GM18907 (cell line): ENCODE measurements around the gene CHRNA10.

ENCODE experiments used
- ATAC-seq: cut with Tn5 transposase; IDR thresholded peaks from one replicate; pipeline ENCODE4 v1.9.1; 2021; ENCODE audit warnings: mild to moderate bottlenecking, moderate library complexity; ENCODE audit not compliant: unreplicated experiment

CHRNA10 gene, protein sequence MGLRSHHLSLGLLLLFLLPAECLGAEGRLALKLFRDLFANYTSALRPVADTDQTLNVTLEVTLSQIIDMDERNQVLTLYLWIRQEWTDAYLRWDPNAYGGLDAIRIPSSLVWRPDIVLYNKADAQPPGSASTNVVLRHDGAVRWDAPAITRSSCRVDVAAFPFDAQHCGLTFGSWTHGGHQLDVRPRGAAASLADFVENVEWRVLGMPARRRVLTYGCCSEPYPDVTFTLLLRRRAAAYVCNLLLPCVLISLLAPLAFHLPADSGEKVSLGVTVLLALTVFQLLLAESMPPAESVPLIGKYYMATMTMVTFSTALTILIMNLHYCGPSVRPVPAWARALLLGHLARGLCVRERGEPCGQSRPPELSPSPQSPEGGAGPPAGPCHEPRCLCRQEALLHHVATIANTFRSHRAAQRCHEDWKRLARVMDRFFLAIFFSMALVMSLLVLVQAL

DNA sequence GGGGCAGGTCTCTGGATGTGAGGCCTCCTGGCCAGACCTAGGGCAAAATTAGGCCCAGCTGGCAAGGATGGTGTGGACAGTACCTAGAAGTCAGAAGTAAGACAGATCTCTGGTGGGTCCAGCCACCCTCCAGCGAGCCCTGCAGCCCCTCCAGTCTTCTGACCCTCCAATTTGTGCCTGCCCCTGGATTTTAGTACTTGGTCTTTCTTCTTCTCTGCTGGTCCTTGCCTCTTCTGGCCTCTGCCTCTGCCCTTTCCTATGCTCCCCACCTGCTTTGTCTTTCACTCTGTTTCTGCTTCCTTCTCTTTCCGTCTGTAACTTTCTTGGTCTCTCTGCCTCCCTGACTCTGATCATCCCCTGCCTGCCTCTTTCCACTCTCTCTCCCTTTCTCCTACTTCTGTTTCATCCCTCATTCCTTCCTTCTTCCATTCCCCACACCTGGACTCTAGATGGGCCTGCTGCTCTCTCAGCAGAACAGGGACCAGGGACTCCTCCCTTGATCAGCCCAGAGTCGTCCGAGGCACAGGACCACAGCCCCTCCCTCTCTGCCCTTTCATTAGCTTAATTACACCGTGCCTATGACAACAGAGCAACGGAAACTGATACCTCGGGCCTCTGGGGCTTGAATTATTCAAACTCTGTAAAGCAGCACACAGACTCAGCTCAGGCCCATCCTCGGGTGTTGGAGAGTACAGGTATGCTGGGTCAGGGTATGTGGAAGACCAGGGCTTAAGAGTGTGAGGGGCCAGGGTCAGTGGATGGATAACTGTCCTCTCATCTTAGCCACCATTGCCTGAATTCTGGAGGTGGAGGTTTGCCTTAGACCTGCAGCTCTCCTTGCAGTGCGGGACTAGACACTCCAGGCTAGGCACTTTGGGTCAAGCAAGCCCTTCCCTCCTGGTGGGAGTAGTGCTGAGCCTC is at the start of gene CHRNA10:
TSS of gene CHRNA10 (minus strand) at position 51 of the 921 bp plus-strand sequence. CDS start 72 bp downstream, outside the sequence.
- ATAC-seq: no peak

DNA sequence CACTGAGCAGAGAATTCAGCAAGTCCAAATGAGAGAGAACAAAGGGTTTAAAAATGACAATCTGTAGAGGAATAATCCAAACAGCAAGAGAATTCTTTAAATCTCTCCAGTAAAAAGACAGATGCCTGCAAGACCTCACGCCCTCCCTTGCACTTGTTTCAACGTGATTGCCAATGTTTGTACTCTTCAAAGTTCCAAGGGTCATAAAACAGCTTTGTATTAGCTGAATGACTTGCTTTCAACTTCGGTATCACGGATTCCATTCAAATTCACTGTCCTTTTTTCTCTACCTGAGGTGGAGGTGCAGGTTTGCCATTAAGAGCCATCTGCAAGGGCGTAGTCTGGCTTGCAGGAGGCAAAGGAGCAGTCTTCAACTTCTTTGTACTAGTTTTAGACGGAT is 41.1 kb upstream of the CHRNA10 start:
- ATAC-seq: no peak

DNA sequence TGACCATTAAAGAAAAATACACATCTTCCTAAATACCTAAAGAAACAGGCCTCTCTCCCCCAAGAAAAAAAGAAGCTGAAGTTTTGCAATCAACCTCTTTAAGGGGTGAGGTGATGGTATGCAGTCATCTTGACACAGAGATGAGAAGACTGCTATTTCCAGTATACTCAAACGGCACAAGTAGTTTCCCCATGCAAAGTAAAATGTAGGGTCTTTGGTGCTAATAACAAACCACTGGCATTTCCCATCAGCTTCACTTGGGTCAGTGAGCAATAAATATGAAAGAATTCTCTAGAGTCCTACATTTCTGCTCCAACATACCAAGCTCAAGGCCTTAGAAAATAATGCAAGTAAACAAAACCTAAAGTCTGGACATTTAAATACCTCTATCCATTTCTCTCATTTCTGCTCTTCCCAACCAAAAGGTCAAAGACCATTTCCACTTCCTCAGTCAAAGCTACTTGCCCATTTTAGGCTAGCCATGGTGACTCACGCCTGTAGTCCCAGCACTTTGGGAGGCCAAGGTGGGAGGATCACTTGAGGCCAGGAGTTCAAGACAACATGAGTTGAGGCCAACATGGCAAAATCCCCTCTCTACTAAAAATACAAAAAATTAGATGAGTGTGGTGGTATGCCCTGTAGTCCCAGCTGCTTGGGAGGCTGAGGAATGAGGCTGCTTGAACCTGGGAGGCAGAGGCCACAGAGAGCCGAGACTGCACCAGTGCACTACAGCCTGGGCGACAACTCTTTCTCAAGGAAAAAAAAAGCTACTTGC is 39.5 kb upstream of the CHRNA10 start:
- ATAC-seq: no peak

DNA sequence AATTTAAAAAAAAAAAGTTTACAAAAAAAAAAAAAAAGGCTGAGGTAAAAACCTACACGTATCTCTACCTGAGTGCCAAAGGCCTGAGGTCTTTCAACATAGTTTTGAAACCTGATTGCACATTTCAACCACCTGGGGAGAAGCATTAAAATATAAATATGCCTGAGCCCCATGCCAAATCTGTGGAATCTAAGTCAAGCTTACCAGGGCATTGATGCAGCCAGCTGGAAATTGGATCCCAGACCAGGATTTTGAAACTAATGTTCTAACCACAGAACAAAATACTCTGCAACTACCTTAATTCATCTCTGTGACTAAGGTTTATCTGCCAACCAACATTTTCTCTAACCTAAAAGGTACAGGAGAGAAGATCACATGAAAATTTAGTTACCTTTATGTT is 38.8 kb upstream of the CHRNA10 start:
- no peak for ATAC-seq

DNA sequence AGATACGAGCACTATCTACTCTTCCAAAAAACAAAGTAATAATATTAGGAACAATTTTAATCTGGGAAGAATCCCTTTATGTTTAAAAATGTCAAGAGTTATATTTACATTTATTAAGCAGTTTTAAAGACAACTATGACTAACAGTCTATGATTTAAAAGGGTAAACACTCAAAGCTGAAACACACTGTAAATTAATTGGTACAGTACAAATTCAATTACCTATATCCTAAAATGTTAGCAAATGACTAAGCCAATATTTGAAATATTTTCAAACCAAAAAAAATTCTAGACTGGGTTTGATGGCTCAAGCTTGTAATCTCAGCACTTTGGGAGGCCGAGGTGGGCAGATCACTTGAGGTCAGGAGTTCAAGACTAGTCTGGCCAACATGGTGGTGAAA is 36.0 kb upstream of the CHRNA10 start:
- ATAC-seq: no peak

DNA sequence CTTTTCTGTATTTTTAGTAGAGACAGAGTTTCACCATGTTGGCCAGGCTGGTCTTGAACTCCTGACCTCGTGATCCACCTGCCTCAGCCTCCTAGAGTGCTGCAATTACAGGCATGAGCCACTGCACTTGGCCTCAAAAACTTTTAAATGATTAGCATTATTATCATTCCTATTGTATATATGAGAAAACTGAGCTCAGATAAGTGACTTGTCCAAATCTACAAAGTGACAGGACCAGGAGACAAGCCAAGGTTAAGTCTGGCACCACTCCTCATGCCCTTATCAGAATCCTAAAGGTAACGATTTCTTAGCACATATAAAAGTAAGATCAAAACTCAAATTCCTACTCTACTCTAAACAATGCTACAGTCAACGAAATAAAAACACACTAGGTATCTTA is 32.2 kb upstream of the CHRNA10 start:
- ATAC-seq: no peak

DNA sequence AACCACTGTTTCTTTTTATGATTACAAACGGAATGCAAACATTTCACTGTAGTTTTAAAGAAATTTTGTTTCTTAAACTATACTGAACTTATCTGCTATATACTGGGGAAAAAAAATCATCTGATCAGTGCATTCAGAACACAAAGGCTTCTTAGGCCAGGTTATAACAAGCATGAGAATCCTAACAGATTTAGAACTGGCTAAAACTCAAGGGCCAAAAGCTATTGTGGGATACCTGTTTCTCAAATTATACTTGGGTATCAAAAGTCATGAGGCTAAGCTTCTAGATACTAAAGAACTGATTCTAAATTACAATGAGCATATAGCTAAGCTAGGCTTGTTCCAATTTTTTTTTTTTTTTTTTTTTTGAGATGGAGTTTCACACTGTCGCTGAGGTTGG is 29.7 kb upstream of the CHRNA10 start:
- no peak for ATAC-seq

DNA sequence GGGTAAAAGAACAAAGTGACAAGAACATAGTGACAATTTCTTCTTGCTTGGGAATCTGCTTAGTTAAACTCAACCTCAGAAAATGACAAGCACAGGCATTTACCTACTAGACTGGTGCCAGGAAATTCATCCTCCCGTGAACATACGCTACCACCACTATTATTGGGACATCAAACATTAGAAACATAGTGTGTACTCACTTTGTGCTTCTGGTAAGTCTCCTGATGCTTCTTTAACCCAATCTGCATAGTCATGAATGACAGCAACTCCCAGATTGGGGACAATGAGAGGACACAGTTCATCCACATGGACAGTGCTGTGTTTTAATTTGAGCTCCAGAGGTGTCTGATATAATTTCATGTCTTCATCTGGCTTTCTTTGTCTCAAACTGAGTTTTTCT is 29.2 kb upstream of the CHRNA10 start:
- ATAC-seq: no peak

DNA sequence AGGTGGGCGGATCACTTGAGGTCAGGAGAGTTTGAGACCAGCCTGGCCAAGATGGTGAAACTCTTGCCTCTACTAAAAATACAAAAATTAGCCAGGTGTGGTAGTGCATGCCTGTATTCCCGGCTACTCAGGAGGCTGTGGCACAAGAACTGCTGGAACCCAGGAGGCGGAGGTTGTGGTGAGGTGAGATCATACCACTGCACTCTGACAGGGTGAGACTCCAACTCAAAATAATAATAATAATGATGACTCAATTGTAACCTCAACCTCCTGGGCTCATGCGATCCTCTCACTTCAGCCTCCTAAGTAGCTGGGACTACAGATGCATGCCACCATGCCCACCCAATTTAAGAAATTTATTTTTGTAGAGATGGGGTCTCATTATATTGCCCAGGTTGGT is 15.6 kb upstream of the CHRNA10 start:
- no peak for ATAC-seq

DNA sequence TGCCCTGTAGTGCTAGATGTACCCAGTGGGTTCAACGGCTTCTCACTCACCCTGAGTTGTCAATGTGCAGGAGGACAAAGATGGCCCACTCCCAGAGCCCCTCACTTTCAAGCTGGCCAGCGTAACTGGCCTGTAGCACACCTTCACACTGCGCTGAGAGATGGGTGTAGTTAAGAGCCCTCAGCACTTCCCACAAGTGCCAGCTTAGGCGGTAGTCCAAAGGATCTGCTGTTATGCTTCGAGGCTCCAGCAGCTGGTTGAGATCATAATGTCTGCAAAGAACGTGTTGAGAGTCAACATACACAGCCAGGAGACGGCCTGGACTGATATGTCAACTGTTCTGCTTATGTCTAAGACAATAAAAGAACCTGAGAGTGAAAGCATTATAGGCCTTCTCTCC is 14.7 kb upstream of the CHRNA10 start:
- no peak for ATAC-seq

DNA sequence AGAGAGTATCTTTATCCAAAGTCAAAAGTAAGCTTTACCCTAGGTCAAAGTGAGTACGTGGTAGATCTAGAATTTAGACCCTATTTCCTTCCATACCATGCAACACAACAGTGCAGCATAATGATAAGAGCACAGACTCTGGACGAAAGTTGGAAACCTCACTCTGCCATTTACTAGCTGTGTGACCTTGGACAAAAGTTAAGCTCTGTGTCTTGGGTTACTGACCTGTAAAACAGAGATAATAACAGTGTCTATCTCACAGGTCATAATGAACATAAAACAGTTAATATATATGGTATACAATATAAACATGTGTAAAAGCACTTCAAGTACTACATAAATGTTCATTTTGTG is 13.6 kb upstream of the CHRNA10 start:
- no peak for ATAC-seq

DNA sequence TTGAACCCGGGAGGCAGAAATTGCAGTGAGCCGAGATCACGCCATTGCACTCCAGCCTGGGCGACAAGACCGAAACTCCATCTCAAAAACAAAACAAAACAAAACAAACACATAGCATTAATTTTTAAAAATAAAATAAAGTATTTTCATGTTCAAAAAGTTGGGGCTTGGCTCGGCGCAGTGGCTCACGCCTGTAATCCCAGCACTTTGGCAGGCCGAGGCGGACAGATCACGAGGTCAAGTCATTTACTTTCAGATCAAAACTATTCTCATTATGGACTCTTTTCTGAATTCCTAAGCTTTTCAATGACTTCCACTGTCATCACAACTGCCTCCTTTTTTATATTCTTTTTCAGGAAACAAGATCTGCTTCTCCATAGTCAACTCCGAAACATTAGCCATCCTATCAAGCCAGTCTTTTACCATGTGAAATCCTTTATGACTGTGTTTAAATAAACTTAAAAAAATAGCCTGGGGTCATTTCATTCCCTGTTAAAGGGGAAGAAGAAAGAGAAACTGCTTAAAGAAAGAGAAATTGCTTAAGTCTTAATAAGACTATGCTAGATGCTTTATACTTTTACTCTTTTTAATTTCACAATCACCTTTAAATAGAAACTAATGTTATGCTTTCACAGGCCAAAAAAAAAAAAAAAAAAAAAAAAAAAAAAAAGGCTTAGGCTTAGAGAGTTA is 13.1 kb upstream of the CHRNA10 start:
- no peak for ATAC-seq

DNA sequence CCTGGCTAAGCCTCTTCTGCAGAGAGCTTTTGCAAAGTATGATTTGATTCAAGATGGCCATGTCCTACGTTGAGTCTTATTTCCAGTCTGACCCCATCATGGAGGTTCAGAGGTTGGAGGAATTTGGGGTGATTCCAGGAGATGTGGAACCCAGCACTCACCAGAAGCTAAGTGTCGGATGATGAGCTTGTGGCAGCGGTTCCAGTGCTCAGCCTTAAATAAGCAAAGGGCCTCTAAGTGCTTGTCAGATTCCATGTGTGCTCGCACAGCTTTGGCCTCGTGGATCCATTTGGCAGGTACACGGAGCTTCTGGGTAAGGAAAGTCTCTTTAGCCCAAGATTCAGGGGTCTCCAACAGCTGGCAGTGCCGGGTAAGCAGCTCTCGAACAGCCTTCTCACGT is 11.9 kb upstream of the CHRNA10 start:
- no peak for ATAC-seq

DNA sequence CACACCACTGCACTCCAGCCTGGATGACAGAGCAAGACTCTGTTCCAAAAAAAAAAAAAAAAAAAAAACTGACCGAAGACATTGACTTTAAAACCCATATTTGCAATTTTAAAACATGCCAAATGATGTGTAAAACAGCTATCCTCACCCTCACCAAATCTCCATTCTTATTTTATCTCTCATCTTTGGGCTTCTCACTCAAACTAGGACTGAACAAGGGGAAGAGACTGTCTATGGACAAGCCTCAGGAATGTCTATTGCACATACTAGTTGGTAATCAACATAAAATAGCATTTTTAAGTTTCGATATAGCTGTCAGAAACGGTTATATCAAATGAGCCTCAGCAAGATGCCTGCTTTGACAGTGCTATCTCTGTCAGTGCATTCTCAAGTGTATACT is 7.9 kb upstream of the CHRNA10 start:
- ATAC-seq: no peak

DNA sequence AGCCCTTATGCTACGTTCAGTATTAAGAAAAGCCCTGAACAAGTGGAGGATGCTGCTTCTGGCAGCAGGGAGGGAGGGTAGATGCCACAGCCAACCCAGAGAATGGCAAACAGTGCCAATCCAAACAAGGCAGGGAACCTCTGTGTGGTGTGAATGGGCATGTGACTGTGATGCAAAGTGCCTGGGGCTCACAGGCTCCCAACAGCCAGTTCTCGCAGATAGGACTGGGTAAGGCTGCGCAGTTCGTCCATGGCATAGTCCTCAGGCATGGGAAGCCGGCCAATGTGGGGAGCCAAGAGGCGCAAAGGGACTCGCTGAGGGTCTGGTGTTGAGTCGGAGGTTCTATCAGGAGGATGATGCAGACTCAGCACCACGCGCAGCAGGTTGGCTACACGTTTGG is 4.8 kb upstream of the CHRNA10 start:
- ATAC-seq: no peak

DNA sequence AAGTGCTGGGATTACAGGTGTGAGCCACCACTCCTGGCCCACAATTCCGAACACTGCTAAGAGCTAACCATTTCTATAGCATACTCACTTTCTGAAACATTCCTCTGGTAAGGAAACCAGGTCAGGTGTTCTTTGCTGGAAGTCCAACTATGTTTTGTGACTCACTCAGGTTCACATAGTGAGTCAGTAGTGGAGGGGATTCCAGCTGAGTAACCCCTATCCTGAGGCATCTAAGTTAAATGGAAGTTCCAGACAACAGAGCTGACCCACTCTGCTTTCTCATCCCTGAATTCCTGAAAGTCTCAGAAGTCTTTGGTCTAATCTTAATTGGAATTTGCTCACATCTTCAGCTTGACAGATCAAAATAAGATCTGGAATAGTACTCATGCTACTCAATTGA is 3.0 kb upstream of the CHRNA10 start:
- no peak for ATAC-seq

DNA sequence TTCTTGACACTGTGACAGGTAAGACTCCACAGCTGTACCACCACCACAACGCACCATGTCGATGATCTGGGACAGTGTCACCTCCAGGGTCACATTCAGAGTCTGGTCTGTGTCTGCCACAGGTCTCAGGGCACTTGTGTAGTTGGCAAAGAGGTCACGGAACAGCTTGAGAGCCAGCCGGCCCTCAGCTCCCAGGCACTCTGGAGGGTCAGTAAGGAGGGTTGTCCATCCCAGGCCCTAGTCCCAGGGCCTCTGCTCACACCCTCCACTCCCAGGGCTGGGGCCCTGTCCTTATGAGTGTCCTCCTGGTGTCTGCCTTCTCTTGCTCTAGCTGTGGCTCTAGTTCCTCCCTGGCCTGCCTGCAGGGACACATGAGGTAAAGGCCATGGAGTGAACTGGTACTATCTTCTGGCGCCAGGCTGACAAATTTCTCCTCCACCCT is 1.4 kb downstream of the CHRNA10 start:
- ATAC-seq: no peak

DNA sequence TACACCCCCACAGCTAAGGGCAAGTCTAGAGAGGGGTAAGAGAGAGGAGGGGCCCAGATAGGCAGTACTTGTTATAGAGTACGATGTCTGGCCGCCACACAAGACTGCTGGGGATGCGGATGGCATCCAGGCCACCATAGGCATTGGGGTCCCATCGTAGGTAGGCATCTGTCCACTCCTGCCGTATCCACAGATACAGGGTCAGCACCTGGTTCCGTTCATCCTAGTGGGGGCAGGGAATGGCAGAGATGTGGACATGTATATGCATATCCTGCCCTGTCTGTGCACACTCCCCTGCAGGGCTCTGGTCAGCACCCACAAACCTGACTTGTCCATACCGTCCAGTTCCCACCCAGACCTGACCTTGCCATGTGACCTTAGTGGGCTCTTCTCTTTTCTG is 2.1 kb downstream of the CHRNA10 start:
- no peak for ATAC-seq

DNA sequence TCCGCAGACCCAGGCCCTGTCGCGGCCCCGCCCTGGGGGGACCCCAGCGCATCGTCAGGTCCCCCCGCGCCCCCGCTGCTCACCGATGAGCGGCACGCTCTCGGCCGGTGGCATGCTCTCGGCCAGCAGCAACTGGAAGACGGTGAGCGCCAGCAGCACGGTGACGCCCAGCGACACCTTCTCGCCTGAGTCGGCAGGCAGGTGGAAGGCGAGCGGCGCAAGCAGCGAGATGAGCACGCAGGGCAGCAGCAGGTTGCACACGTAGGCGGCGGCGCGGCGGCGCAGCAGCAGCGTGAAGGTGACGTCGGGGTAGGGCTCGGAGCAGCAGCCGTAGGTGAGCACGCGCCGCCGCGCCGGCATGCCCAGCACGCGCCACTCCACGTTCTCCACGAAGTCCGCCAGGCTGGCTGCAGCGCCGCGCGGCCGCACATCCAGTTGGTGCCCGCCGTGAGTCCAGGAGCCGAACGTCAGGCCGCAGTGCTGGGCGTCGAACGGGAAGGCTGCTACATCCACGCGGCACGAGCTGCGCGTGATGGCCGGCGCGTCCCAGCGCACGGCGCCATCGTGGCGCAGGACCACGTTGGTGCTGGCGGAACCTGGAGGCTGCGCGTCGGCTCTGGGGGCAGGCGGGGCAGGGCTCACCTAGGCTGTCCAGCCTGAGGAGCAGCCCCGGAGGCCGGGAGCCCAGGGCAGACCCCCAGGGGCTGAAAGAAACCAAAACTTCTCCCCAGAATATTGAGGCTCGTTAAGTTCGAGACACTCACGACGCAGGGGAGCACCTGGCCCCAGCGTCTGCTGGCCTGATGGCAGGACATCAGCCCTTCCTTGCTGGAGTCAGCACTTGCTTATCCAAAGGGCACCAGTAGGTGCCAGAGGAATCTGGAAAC is 3.8 kb downstream of the CHRNA10 start:
- ATAC-seq: no peak
